Measurements from ENCODE around the gene ASZ1. TPM values are rescaled to one million over a fixed set of nuclear protein-coding genes. Genes with fewer than 3 reads are reported as not detected.
"Not testable (repeated sequence)": the region's sequence is repeated elsewhere in the genome, so short reads cannot be mapped to it uniquely, and the experiment has no call there.

ASZ1 gene
- total and polyA plus RNA-seq, 5 donors from 2014 or later, result not detected

DNA sequence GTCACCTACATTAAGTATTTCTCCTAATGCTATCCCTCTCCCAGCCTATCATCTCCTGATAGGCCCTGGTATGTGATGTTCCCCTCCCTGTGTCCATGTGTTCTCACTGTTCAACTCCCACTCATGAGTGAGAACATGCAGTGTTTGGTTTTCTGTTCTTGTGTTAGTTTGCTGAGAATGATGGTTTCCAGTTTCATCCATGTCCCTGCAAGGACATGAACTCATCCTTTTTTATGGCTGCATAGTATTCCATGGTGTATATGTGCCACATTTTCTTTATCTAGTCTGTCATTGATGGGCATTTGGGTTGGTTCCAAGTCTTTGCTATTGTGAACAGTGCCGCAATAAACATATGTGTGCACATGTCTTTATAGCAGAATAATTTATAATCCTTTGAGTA, 12.7 kb downstream of the ASZ1 start:
- H3K36me3 Mint-ChIP-seq; ATAC-seq (ENCODE audit: low read depth in 2 of 2): not testable (repeated sequence)

DNA sequence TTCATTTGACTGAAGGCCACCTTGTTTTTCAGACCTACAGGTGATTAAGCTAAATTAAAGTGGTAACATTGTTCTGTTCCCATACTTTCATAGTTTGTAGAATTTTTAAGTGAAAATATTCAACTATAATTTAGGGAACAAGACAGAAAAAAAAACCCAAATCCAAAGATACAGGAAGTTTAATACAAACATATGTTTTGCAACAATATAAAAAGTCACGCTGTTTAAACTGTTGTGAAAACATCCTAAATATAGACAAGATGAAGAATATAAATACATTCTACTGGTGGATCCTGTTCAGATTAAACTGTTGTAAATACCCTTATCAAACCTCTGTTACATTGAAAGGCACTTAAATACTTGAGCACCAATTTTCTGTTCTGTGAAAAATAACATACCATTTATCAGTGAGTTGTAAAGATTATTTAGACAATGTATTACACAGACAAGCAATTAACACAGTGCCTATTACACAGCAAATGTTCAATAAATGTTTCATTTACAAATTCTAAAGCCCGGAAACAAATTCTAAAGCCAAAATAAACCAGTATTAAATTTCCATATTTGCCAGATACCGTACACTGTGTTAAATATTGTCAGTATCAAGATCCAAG, 14.2 kb downstream of the ASZ1 start:
- Mint-ChIP-seq H3K9me3 (peaks cover 0 to 3% (median 0%) of the 10 kb centered on the region in 7 donors), H3K4me1 (no peaks in the 10 kb centered on the region)

More for the DNA sequence above, 12.7 kb downstream of the ASZ1 start:
- H3K36me3 ChIP-seq (ENCODE audit: control insufficient read depth, insufficient read depth, low read length); H3K4me1 Mint-ChIP-seq; DNase-seq; H3K9me3 ChIP-seq (ENCODE audit: control insufficient read depth in 2 of 2, low read length in 2 of 2); H3K4me3 ChIP-seq (ENCODE audit: low read depth, low read length); H3K27ac ChIP-seq (ENCODE audit: insufficient read depth, low read length, poor library complexity, severe bottlenecking); H3K27ac Mint-ChIP-seq; H3K27me3 ChIP-seq (ENCODE audit: control insufficient read depth, insufficient read depth, low read length); H3K27me3 Mint-ChIP-seq; H3K4me1 ChIP-seq (ENCODE audit: control insufficient read depth, insufficient read depth, low read length, poor library complexity, severe bottlenecking); H3K9me3 Mint-ChIP-seq: not testable (repeated sequence)
- peak overlapping the region in 1 of 4 donors; percentile 38 for H3K4me3 Mint-ChIP-seq

DNA sequence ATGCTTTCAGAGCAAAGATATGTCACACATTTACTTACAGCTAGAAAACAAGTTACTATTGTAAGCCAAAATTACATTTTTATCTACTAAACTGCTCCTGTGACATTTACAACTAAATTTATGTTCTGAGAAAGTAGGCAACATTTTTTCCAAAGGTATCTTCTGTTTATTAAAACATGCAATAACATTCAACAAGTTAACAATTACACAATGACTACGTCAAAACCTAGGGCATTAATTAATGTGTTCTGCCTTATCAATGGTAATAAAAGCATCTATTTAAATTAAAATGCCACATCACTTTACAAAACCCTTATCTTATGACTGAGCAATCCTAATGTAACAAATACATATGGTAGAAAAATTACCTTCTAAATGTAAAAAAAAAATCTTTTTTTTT, 14.9 kb downstream of the ASZ1 start:
- no peak overlapping the region for H3K4me3 ChIP-seq (ENCODE audit: low read depth, low read length)
- Mint-ChIP-seq H3K9me3 (peaks cover 0 to 3% (median 0%) of the 10 kb centered on the region in 7 donors), H3K27ac (no peak overlapping the region), H3K4me3 (no peak overlapping the region), H3K27me3 (no peaks in the 10 kb centered on the region), H3K36me3 (no peaks in the 10 kb centered on the region), H3K4me1 (no peaks in the 10 kb centered on the region)
- no peaks in the 10 kb centered on the region for H3K36me3 ChIP-seq (ENCODE audit: control insufficient read depth, insufficient read depth, low read length)
- ATAC-seq (ENCODE audit: low read depth in 2 of 2) (no peak), DNase-seq (no peak)
- no peaks in the 10 kb centered on the region for H3K27me3 ChIP-seq (ENCODE audit: control insufficient read depth, insufficient read depth, low read length)
- no peak overlapping the region for H3K27ac ChIP-seq (ENCODE audit: insufficient read depth, low read length, poor library complexity, severe bottlenecking)
- no peaks in the 10 kb centered on the region for H3K4me1 ChIP-seq (ENCODE audit: control insufficient read depth, insufficient read depth, low read length, poor library complexity, severe bottlenecking)
- no peaks in the 10 kb centered on the region for H3K9me3 ChIP-seq (ENCODE audit: control insufficient read depth in 2 of 2, low read length in 2 of 2)

More for the DNA sequence above, 14.2 kb downstream of the ASZ1 start:
- no peaks in the 10 kb centered on the region for H3K4me1 ChIP-seq (ENCODE audit: control insufficient read depth, insufficient read depth, low read length, poor library complexity, severe bottlenecking)
- no peaks in the 10 kb centered on the region for H3K27me3 ChIP-seq (ENCODE audit: control insufficient read depth, insufficient read depth, low read length)
- Mint-ChIP-seq H3K27ac (no peak overlapping the region), H3K4me3 (no peak overlapping the region), H3K36me3 (no peaks in the 10 kb centered on the region), H3K27me3 (no peaks in the 10 kb centered on the region)
- no peaks in the 10 kb centered on the region for H3K9me3 ChIP-seq (ENCODE audit: control insufficient read depth in 2 of 2, low read length in 2 of 2)
- DNase-seq, result no peak
- no peak overlapping the region for H3K4me3 ChIP-seq (ENCODE audit: low read depth, low read length)
- no peak overlapping the region for H3K27ac ChIP-seq (ENCODE audit: insufficient read depth, low read length, poor library complexity, severe bottlenecking)
- H3K36me3 ChIP-seq (ENCODE audit: control insufficient read depth, insufficient read depth, low read length), result no peaks in the 10 kb centered on the region
- ATAC-seq (ENCODE audit: low read depth in 2 of 2), result no peak

- DNase-seq (no peak), ATAC-seq (ENCODE audit: low read depth in 2 of 2) (no peak)
- Histone ChIP-seq H3K4me1 (ENCODE audit: control insufficient read depth, insufficient read depth, low read length, poor library complexity, severe bottlenecking) (no peaks in the 10 kb centered on the region), H3K4me3 (ENCODE audit: low read depth, low read length) (no peak overlapping the region), H3K27ac (ENCODE audit: insufficient read depth, low read length, poor library complexity, severe bottlenecking) (no peak overlapping the region), H3K9me3 (ENCODE audit: control insufficient read depth in 2 of 2, low read length in 2 of 2) (no peaks in the 10 kb centered on the region), H3K27me3 (ENCODE audit: control insufficient read depth, insufficient read depth, low read length) (no peaks in the 10 kb centered on the region), H3K36me3 (ENCODE audit: control insufficient read depth, insufficient read depth, low read length) (no peaks in the 10 kb centered on the region)
- no peak overlapping the region for H3K27ac Mint-ChIP-seq
- peaks cover 0 to 3% (median 0%) of the 10 kb centered on the region in 7 donors for H3K9me3 Mint-ChIP-seq
- no peaks in the 10 kb centered on the region for H3K36me3 Mint-ChIP-seq
- H3K4me1 Mint-ChIP-seq, result no peaks in the 10 kb centered on the region
- no peaks in the 10 kb centered on the region for H3K27me3 Mint-ChIP-seq
- no peak overlapping the region for H3K4me3 Mint-ChIP-seq
Measured at GRCh38 chr7:117411539-117411938, 15.8 kb downstream of the ASZ1 start.

GRCh38 chr7:117408831-117409230, 18.5 kb downstream of the ASZ1 start:
- Mint-ChIP-seq H3K27me3 (no peaks in the 10 kb centered on the region), H3K4me3 (no peak overlapping the region), H3K4me1 (no peaks in the 10 kb centered on the region), H3K36me3 (no peaks in the 10 kb centered on the region), H3K9me3 (peaks cover 0 to 2% (median 0%) of the 10 kb centered on the region in 7 donors), H3K27ac (no peak overlapping the region)
- H3K27me3 ChIP-seq (ENCODE audit: control insufficient read depth, insufficient read depth, low read length), result no peaks in the 10 kb centered on the region
- DNase-seq (no peak), ATAC-seq (ENCODE audit: low read depth in 2 of 2) (no peak)
- no peak overlapping the region for H3K4me3 ChIP-seq (ENCODE audit: low read depth, low read length)
- no peaks in the 10 kb centered on the region for H3K9me3 ChIP-seq (ENCODE audit: control insufficient read depth in 2 of 2, low read length in 2 of 2)
- H3K4me1 ChIP-seq (ENCODE audit: control insufficient read depth, insufficient read depth, low read length, poor library complexity, severe bottlenecking), result no peaks in the 10 kb centered on the region
- H3K36me3 ChIP-seq (ENCODE audit: control insufficient read depth, insufficient read depth, low read length), result no peaks in the 10 kb centered on the region
- no peak overlapping the region for H3K27ac ChIP-seq (ENCODE audit: insufficient read depth, low read length, poor library complexity, severe bottlenecking)

DNA sequence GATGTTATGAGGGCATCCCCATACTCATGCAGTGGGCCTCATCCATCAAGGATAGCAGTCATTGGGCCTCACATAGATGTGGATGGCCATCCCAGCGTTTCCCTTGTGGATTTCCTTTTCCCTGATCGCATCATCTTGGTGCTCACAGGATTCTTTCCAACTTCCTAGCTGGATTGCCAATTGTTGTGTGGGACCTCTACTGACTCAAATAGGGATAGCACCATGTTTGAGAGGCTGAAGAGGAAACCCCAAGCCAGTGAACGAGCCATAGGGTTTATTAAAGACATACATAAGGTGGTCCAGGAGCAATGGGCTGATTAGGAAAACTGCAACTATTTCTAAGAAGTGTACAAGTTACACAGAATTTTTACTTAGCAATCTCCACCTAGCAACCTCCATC, 21.8 kb downstream of the ASZ1 start:
- no peaks in the 10 kb centered on the region for H3K4me1 Mint-ChIP-seq
- no peak overlapping the region for H3K4me3 Mint-ChIP-seq
- no peaks in the 10 kb centered on the region for H3K36me3 Mint-ChIP-seq
- no peaks in the 10 kb centered on the region for H3K36me3 ChIP-seq (ENCODE audit: control insufficient read depth, insufficient read depth, low read length)
- no peak overlapping the region for H3K27ac Mint-ChIP-seq
- H3K4me1 ChIP-seq (ENCODE audit: control insufficient read depth, insufficient read depth, low read length, poor library complexity, severe bottlenecking), result no peaks in the 10 kb centered on the region
- DNase-seq (no peak), ATAC-seq (ENCODE audit: low read depth in 2 of 2) (no peak)
- no peak overlapping the region for H3K4me3 ChIP-seq (ENCODE audit: low read depth, low read length)
- H3K9me3 Mint-ChIP-seq, result peaks cover 0 to 2% (median 0%) of the 10 kb centered on the region in 7 donors
- H3K27ac ChIP-seq (ENCODE audit: insufficient read depth, low read length, poor library complexity, severe bottlenecking), result no peak overlapping the region
- no peaks in the 10 kb centered on the region for H3K27me3 ChIP-seq (ENCODE audit: control insufficient read depth, insufficient read depth, low read length)
- H3K9me3 ChIP-seq (ENCODE audit: control insufficient read depth in 2 of 2, low read length in 2 of 2), result no peaks in the 10 kb centered on the region
- H3K27me3 Mint-ChIP-seq, result peaks cover 5% of the 10 kb centered on the region

DNA sequence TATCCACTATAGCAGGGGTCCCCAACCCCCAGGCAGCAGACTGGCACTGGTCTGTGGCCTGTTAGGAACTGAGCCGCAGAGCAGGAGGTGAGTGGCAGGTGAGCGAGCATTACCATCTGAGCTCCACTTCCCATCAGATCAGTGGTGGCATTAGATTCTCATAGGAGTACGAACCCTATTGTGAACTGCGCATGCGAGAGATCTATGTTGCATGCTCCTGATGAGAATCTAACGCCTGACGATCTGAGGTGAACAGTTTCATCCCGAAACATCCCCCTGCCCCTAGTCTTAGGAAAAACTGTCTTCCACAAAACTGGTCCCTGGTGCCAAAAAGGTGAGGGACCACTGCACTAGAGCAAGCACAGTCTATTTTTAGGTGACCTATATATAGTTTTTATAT, 23.6 kb downstream of the ASZ1 start:
- DNase-seq (no peak), ATAC-seq (ENCODE audit: low read depth in 2 of 2) (no peak)
- Histone ChIP-seq H3K4me3 (ENCODE audit: low read depth, low read length) (no peak overlapping the region), H3K27me3 (ENCODE audit: control insufficient read depth, insufficient read depth, low read length) (no peaks in the 10 kb centered on the region), H3K4me1 (ENCODE audit: control insufficient read depth, insufficient read depth, low read length, poor library complexity, severe bottlenecking) (no peaks in the 10 kb centered on the region), H3K27ac (ENCODE audit: insufficient read depth, low read length, poor library complexity, severe bottlenecking) (no peak overlapping the region), H3K36me3 (ENCODE audit: control insufficient read depth, insufficient read depth, low read length) (no peaks in the 10 kb centered on the region), H3K9me3 (ENCODE audit: control insufficient read depth in 2 of 2, low read length in 2 of 2) (no peaks in the 10 kb centered on the region)
- no peak overlapping the region for H3K4me3 Mint-ChIP-seq
- H3K27ac Mint-ChIP-seq, result no peak overlapping the region
- H3K4me1 Mint-ChIP-seq, result no peaks in the 10 kb centered on the region
- peaks cover 0 to 2% (median 0%) of the 10 kb centered on the region in 7 donors for H3K9me3 Mint-ChIP-seq
- peaks cover 5% of the 10 kb centered on the region for H3K27me3 Mint-ChIP-seq
- no peaks in the 10 kb centered on the region for H3K36me3 Mint-ChIP-seq

GRCh38 chr7:117402109-117402508, 25.2 kb downstream of the ASZ1 start:
- ATAC-seq (ENCODE audit: low read depth in 2 of 2), result no peak
- H3K27ac ChIP-seq (ENCODE audit: insufficient read depth, low read length, poor library complexity, severe bottlenecking), result no peak overlapping the region
- no peaks in the 10 kb centered on the region for H3K4me1 Mint-ChIP-seq
- no peaks in the 10 kb centered on the region for H3K4me1 ChIP-seq (ENCODE audit: control insufficient read depth, insufficient read depth, low read length, poor library complexity, severe bottlenecking)
- no peak overlapping the region for H3K27ac Mint-ChIP-seq
- peaks cover 5% of the 10 kb centered on the region for H3K27me3 Mint-ChIP-seq
- H3K9me3 ChIP-seq (ENCODE audit: control insufficient read depth in 2 of 2, low read length in 2 of 2), result no peaks in the 10 kb centered on the region
- H3K4me3 ChIP-seq (ENCODE audit: low read depth, low read length), result no peak overlapping the region
- H3K27me3 ChIP-seq (ENCODE audit: control insufficient read depth, insufficient read depth, low read length), result no peaks in the 10 kb centered on the region
- H3K36me3 ChIP-seq (ENCODE audit: control insufficient read depth, insufficient read depth, low read length), result no peaks in the 10 kb centered on the region
- H3K4me3 Mint-ChIP-seq, result no peak overlapping the region
- H3K9me3 Mint-ChIP-seq, result peaks cover 0 to 2% (median 0%) of the 10 kb centered on the region in 7 donors
- DNase-seq, result no peak
- no peaks in the 10 kb centered on the region for H3K36me3 Mint-ChIP-seq
